RKO (cell line): Measurements from ENCODE around the gene DNM2.

Experiments used
- DNase-seq: peaks from one replicate; pipeline ENCODE4 v3.0.0-alpha.2; 2016; ENCODE audit warnings: low spot score

Gene DNM2

GRCh38 chr19:10780368-10780767 lies 62.5 kb downstream of the DNM2 start:
- peak; percentile 15 for DNase-seq

DNA sequence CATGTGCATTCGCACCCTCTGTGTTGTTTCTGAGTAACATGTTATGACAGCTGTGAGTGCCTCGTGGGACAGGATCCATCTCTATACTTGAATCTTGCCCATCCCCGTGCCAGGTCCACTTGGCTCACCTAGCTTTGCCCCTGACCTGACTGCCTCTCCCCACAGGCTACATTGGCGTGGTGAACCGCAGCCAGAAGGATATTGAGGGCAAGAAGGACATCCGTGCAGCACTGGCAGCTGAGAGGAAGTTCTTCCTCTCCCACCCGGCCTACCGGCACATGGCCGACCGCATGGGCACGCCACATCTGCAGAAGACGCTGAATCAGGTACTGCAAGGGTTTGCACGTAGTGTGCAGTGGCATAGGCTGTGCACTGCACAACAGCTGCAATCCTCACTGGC lies 64.9 kb downstream of the DNM2 start:
- no peak for DNase-seq

DNA sequence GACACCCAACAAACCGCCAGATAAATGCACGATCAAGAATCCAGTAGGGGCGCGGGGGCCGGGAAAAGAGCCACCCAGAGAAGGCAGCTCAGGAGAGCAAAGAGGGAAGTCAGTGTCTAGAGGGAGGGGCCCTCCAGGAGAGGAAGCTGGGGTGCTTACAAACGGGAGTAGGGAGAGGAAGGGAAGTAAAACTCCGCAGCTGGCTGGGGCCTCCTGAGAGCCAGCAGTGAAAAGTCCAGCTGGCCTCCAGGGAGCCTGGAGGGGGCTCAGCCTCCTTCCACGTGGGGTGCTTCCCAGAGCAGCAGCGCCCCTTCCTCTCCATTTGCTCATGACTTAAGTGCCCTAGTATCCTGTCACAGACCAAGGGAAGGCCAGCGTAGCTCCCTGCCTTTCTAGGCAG lies 66.4 kb downstream of the DNM2 start:
- DNase-seq: no peak

- no peak for DNase-seq
These were observed 70.3 kb downstream of the DNM2 start for GRCh38 chr19:10788146-10788545.

- DNase-seq: no peak
These were observed 72.0 kb downstream of the DNM2 start for GRCh38 chr19:10789866-10790265.

- no peak for DNase-seq
These were observed 78.8 kb downstream of the DNM2 start for GRCh38 chr19:10796653-10797052.

DNA sequence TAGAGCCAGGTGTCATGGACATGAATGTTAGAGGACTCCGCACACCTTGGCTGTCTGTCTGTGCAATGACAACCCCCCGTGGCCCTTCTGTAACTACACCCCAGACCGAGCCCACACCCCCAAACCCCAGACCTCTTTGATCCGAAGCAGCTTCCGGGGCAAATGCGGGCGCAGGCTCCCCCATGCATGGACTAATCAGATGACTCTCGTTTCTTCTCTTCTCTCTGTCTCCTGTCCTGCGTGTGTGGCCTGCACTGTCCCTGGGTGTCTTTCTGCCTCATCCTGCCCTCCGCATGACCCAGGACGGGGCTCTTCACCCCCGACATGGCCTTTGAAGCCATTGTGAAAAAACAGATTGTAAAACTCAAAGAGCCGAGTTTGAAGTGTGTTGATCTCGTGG lies 79.2 kb downstream of the DNM2 start:
- no peak for DNase-seq

DNA sequence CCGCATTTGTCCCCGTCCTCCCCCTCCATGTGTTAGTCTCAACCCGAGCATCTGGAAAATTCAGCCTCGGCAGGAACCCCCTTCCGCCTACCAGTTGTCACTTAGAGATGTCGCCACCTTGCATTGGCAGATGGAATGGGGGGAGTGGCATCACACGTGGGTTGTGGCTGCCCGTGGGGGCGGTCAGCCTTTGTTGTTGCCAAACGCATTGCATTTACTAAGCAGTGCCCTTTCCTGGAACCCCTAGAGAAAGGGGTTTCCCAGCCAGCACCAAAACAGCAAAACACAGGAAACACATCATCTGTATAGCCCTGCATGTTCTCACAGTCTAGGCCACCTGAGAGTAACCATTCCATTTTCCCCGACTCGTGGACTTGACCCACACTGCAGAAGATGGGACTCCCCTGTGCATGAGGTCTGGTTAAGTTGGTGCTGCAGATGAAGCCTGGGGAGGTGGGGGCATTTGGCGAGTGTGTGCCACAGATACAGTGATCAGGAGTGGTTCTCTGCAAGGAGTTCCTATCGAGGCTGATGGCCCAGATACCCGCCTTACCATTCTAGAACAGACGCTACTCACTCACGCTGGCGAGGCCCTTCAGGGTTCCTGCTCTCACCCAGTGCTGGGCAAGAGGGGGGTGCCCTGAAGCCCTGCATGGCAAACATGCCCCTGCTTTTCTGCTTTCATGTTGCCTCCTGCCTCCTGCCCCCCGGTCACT lies 79.8 kb downstream of the DNM2 start:
- no peak for DNase-seq

DNA sequence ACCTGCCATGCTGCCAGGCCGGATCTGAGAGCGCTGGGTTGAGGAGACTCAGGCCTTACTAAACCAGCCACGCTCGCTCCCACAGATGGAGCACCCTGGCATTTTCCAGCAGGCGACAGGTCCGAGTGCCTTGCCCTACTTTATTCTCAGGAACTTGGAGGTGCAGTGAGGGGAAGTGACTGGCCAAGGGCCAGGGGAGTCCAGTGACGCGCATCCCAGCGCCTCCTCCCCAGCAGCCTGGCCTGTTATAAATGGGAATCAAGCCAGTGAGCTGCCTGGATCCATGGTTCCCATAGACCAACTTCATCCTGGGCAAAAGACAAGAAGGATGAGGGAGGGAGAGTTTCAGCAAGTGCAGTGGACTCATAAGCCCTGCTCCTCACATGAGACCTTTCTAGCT lies 82.6 kb downstream of the DNM2 start:
- DNase-seq: no peak

DNA sequence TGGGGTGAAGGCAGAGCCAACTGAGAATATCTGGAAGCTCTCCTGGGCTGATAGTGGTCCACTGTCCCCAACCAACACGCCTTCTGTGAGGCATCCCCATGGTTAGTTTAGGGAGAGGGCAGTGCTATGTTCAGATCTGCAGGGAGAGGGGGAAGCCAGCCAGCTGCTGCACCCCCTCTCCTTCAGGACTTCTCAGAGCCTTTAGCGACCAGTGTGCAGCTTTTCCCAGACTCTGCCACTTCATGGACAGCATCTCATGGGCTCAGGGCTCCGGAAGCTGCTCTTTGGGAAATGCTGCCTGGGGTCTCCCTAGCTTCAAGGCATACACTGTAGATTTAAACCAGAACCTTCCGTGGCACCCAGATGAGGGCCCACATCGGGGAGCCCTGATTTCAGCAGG lies 84.6 kb downstream of the DNM2 start:
- no peak for DNase-seq

GRCh38 chr19:10803252-10803651 lies 85.4 kb downstream of the DNM2 start:
- DNase-seq: no peak

DNA sequence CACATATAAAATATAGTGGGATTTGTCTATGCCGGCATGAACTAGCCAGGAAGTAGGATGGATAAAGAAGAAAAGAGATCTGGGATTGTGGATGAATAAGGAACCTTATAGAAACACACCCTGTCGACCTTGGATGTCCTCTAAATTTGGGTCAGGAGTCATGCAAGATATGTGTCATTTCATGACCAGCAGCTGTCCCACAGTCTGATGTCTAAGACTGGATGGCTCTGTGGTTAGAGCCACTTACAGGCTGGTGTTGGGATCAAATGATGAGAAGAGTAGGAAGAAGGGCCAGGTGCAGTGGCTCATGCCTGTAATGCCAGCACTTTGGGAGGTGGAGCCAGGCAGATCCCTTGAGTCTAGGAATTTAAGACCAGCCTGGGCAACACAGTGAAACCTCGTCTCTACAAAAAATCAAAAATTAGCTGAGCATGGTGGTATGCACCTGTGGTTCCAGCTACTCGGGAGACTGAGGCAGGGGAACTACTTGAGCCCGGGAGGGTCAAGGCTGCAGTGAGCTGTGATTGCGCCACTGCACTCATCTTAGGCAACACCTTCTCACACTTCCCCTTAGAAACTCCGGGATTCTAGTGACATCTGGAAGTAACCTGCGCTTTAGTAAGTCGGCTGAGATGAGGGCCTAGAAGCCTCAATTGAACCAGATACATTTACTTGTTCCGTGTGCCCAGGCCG lies 87.3 kb downstream of the DNM2 start:
- no peak for DNase-seq

GRCh38 chr19:10805758-10806247 lies 87.9 kb downstream of the DNM2 start:
- DNase-seq: no peak

- no peak for DNase-seq
These were observed 91.2 kb downstream of the DNM2 start for GRCh38 chr19:10808937-10809649.

- no peak for DNase-seq
These were observed 91.9 kb downstream of the DNM2 start for GRCh38 chr19:10809651-10810285.

DNA sequence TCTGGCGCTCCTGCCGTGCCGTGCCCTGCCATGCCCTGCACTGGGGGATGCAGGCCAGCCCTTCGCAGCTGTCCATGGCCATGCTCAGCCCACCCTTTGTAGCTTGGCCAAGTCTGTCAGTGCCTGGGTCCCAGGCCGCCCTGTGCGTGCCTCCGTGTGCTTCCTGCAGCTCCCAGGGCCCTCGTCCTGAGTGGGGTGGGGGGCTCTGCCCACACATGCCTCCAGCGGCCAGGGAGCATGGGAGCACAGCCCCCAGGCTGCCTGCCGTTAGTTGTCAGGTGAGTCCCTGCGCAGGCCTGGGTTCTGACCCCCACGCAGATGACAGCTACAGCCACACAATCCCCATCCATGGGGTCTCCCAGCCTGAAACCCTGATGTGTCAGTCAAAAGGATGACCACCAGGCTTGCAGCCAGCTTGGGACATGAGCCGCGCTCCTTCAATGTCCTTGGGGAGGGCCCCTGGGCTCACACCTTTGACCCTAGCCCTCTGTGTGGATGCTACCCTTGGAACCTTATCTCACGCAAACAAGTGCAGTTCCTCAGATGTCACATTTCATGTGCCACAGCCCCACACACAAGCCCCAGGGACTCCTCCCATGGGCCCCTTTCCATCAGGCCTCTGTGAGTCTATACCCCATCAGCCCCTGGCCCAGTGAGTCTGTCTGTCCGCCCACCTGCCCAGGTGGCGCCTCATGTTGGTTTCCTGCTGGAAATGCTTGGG lies 93.7 kb downstream of the DNM2 start:
- DNase-seq: no peak

DNA sequence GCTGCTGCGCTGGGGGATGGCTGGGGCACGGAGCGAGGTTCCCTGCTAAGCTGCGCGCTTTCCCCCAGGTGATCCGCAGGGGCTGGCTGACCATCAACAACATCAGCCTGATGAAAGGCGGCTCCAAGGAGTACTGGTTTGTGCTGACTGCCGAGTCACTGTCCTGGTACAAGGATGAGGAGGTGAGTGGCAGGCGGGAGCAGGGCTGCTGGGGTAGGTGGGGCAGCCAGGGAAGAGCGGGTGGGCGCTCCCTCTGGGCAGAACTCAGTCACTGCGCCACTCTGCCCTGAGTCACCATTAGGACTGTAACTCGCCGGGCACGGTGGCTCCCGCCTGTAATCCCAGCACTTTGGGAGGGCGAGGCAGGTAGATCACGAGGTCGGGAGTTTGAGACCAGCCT lies 94.3 kb downstream of the DNM2 start:
- no peak for DNase-seq

- peak; percentile 80 for DNase-seq
These were observed 95.1 kb downstream of the DNM2 start for GRCh38 chr19:10812902-10813404.

GRCh38 chr19:10815007-10815536 lies 97.2 kb downstream of the DNM2 start:
- DNase-seq: no peak

DNA sequence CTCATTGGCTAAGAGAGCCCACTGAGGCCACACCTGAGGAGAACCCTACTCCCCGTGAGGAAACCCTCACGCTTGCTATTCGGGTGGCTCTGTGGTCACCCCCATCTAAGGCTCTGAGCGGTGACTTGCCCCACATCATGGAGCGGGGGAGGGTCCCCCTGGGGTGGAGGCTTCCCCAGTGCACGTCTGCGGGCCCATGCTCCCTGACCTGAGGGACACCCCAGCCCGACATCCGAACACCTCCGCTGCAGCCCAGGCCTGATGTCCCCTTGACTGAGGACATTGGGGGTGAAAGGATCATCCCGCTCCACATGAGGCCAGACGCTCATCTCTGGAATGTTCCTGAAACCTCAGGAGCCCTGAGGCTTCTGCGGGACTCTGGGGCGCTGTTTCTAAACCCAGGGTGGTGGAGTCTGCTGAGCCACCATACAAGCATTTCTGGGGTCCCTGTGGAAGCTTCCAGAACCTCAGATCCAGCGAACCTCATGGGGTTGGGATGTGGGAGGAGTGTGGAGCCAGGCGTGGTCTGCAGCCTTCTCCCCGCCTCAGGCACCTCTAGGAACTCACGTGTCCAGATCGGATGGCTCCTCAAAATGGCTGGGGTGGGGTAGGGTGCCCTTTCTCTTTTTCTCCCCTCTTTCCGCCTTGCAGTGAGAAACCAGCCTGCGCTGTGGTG lies 98.2 kb downstream of the DNM2 start:
- DNase-seq: no peak

DNA sequence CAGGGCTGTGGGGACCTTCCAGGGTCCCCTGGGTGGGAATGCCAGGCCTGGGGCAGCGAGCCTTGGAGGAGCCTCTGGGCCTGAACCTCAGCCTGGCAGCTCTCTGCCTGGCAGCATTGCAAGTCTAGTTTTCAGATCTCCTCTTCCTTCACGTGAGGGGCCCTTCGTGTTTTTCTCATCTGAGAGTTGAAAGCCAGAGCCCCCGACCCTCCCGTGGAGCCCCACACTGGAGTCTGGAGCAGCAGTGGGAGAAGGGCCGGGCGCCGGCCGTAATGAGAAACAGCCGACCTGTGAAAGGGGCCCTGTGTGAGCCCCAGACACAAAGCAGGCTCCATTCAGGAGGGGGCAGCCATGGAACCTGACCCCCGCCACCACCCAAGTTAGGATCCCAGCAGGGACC lies 98.8 kb downstream of the DNM2 start:
- no peak for DNase-seq
